Keratinocyte (primary cell): ENCODE data around the gene RIMS1.

Experiments
- CTCF ChIP-seq, 3 experiments: IDR thresholded peaks in 1 of 3; conservative IDR thresholded peaks in 1 of 3; optimal IDR thresholded peaks in 1 of 3; 2 replicates in 2 of 3; 3 replicates in 1 of 3; pipeline versions ENCODE3 to v1.5.1; 2011; ENCODE audit warnings: low read length in 3 of 3, mild to moderate bottlenecking in 3 of 3, moderate library complexity in 2 of 3, control low read depth in 1 of 3, inconsistent platforms in 1 of 3; ENCODE audit not compliant: insufficient read depth in 2 of 3; ENCODE audit errors: extremely low read depth in 1 of 3
- EZH2 ChIP-seq: IDR thresholded peaks from one replicate; pipeline ENCODE4 v1.6.1; 2012; ENCODE audit warnings: inconsistent platforms, mild to moderate bottlenecking, low read length, moderate library complexity

- TF ChIP-seq CTCF (optimal IDR thresholded peaks at IDR 0.05 in 1 of 3, IDR thresholded peaks at IDR 0.05 in 1 of 3, conservative IDR thresholded peaks at IDR 0.05 in 1 of 3; ENCODE audit: extremely low read depth in 1 of 3, insufficient read depth in 2 of 3, low read length in 3 of 3) (no peak), EZH2 (no peak)
Observed at GRCh38 chr6:72322771-72323170, 436.4 kb downstream of the RIMS1 start.
